RWPE1 (cell line): ENCODE results near the gene HYAL3.

Experiments
- CTCF ChIA-PET: fragments of 350-600 bp; sonication (Branson Sonifier 250); formaldehyde crosslinking; extraction: SDS; loops from one replicate; lab custom pipeline; 2021; lab: Yijun Ruan, JAX
- POLR2A ChIA-PET: fragments of 400-600 bp; formaldehyde crosslinking; extraction: SDS; loops from one replicate; lab custom pipeline; 2020; ENCODE audit warnings: antibody characterized with exemption; ENCODE audit not compliant: low non-redundant PET; lab: Yijun Ruan, JAX
- DNase-seq: peaks from one replicate; pipeline ENCODE4 v3.0.0; 2012; ENCODE audit warnings: low spot score
- H3K27ac ChIP-seq: fragments of 450-650 bp; 2 replicates; pipeline ENCODE4 v1.5.1; 2017
- TF ChIP-seq, protein P1 (sequence below): fragments of 450-650 bp; conservative IDR thresholded peaks from 2 replicates; pipeline ENCODE4 v1.5.1; 2017; ENCODE audit warnings: low read depth, mild to moderate bottlenecking

The HYAL3 gene

DNA sequence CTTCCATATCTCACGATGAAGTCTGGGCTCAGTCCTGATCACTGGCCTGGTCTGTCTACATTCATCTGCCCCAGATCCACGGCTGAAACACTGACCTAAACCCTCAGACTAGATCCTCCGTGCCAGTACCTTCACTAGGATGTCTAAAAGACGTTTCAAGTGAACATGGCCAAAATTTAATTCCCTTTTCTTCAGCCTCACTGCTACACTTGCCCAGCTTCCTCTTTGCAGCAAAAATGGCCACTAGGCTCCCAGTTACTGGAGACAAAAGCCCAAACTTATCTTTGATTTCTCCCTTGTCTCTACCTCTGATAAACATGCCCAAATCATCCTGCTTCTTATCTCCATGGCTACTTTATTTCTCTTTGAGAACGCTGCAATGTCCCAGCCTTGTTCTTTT is 39.8 kb upstream of the HYAL3 start:
- POLR2A ChIA-PET = no interaction called here
- peak overlapping the region; percentile 98 for H3K27ac ChIP-seq
- TF ChIP-seq, protein P1, sequence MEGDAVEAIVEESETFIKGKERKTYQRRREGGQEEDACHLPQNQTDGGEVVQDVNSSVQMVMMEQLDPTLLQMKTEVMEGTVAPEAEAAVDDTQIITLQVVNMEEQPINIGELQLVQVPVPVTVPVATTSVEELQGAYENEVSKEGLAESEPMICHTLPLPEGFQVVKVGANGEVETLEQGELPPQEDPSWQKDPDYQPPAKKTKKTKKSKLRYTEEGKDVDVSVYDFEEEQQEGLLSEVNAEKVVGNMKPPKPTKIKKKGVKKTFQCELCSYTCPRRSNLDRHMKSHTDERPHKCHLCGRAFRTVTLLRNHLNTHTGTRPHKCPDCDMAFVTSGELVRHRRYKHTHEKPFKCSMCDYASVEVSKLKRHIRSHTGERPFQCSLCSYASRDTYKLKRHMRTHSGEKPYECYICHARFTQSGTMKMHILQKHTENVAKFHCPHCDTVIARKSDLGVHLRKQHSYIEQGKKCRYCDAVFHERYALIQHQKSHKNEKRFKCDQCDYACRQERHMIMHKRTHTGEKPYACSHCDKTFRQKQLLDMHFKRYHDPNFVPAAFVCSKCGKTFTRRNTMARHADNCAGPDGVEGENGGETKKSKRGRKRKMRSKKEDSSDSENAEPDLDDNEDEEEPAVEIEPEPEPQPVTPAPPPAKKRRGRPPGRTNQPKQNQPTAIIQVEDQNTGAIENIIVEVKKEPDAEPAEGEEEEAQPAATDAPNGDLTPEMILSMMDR = no peak
- CTCF ChIA-PET = no interaction called here
- no peak for DNase-seq

DNA sequence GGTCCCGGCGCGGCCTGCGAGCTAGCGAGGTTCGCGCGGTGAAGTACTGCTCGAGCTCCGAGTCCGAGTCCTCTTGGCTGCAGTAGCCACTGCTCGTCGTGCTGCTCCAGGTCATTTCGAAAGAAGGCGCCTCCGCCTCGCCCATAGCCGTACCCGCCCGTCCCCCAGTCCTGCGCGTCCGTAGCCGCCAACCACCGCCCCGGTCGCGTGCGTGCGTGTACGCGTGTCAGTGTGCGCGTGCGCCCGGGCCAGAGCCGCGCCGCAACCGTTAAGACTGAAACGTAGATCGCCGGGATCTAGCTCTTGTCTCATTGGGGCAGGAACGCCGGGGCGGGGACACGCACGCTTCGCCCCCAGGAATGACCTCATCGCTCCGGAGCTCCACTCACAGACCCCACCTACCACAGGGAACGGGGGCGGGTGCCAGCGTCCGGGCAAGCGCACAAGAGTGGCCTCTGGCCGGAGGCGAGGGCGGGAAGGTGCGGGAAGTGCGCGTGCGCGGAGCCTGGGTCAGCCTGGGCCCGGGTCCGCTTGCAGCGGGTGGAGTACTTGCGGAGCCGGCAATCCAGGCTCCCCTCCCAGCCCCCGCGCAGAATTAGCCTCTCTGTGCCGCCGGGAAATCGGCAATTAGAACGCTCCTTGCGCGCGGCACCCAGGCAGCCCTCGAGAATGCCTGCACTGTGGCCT is 38.1 kb upstream of the HYAL3 start:
- CTCF ChIA-PET = no interaction called here
- POLR2A ChIA-PET = no interaction called here
- peak; percentile 98 for DNase-seq
- peak overlapping the region; percentile 98 for H3K27ac ChIP-seq
- TF ChIP-seq, protein P1 = no peak

DNA sequence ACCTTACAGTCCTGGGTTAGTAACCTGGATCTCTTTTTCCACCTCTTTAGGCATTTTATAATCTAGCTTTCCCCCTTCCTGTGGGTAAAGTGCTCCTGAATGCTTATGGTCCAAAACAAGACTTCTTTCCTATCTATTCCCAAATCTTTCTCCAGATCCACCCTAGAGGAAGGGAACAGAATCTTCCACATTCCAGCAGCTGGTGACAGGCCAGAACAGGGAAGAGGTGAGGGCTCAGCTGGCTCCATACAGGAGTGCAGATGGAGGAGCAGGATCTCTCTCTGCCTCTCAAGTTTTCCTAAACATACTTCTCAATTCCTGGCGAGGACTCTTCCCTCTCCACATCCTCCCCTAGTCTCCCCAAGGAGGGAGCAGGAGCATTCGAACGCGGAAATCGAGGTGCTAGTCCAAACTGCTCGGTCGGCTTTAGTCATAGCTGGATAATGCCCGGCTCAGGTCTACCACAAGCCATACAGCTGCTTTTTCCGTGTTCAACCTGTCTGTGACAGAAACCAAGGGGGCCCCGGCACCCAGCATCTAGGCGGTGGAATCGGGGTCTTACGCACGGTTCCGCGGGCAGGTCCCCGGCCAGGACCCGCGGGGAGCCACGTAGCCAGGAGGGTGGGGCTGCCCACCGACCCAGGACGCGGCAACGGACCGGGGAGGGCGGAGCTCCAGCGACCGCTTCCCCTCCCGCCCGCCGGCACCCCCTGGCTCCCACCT is 37.4 kb upstream of the HYAL3 start:
- peak overlapping the region; percentile 98 for H3K27ac ChIP-seq
- CTCF ChIA-PET = interaction anchor here (0.6 to 0.7 kb wide), 2 partner anchors 81 to 1291 kb away, joined by 4 read pairs; no protein-coding TSS in a partner anchor
- POLR2A ChIA-PET = no interaction called here
- TF ChIP-seq, protein P1 = no peak
- no peak for DNase-seq

DNA sequence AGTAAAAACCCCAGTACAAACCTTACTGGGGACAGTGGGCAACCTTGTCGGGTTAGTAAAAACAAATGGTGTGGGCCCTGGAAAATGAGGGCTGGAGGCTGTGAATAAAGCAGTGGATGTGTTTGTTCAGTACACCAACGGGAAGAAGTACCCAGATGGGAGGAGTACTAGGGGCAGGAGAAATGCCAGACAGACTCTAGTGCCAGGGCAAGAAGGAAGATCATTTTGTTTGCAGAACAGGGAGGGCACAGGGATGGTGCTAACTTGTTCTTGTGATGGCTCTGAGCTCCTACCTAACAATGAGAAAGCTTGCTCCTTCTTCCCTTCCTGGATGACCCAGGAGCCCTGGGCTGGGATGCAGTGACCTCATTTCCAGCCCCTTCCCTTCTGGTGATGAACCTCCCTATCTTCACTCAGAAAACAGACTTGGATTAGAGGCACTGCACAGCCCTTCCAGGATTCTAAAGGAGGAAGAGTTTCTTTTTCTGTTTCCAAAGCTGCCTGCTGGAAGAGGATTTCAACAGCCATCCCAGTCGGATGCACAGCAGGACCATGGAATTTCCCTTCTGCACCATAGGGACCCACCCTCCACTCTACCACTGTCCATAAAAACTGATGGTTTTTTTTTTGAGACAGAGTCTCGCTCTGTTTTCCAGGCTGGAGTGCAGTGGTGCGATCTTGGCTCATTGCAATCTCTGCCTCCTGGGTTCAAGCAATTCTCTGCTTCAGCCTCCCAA is 35.3 kb upstream of the HYAL3 start:
- no peak for DNase-seq
- CTCF ChIA-PET = no interaction called here
- TF ChIP-seq, protein P1 = no peak
- POLR2A ChIA-PET = no interaction called here
- peak overlapping the region; percentile 98 for H3K27ac ChIP-seq

DNA sequence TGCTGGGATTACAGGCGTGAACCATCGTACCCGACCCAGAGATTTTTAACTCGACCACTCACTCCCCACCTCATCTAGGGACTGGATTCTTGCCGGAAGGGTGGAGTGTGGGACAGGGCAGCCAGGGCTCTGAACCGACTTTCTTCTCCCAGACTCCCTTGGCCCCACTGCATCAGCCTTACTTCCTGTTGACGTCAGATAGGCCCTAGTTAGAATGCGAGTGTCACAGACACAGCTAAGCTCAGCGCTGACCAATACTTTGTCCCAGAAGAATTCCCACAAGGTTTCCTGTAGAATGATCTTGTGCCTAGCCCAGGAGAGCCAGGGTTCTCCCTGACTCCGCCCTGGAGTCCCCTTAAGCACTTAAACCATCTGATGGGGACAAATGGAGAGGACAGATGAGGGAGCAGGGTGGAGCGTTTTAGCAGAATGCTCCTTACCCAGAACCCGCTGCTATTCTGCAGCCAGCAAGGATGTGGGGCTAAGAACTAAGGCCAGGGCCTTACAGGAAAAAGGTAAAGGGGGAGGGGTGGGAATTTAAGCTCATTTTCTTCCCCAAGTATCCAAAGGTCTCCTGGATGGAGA is 34.6 kb upstream of the HYAL3 start:
- H3K27ac ChIP-seq = peak overlapping the region; percentile 98
- DNase-seq = no peak
- TF ChIP-seq, protein P1 = no peak
- POLR2A ChIA-PET = no interaction called here
- CTCF ChIA-PET = no interaction called here

DNA sequence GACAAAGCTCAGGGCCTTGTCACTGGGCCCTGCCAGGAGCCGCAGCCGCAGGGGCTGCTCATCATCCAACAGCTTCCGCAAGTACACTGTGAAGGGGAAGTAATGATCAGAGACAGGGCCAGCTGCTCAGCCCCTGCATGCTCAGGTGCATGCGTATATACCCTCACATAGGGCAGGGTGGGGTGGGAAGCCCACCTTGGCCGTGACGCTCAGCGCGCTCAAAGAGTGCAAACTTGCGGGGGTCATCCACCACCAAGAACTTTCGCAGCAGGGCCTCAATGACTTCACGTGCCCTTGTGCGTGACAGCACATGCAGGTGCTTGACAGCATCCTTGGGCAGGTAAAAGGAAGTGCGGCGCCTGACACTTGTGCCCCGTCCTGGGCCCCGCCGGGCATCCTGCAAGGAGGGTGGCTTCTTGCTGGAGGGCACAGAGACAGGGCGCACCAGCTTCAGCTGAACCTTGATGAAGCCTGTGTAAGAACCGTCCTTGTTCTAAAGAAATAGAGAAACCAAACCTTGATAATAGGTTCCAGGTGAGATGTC is 32.2 kb upstream of the HYAL3 start:
- ChIA-PET CTCF (no interaction called here), POLR2A (interaction anchor here (0.6 kb wide), 1 partner anchor 52 kb away, joined by 6 read pairs; no protein-coding TSS in a partner anchor)
- no peak for DNase-seq
- peak overlapping the region; percentile 98 for H3K27ac ChIP-seq
- TF ChIP-seq, protein P1 = no peak
